Measurements from ENCODE around the gene GNAT3.

Gene GNAT3

GRCh38 chr7:80427218-80427617 is 84.6 kb downstream of the GNAT3 start:
- no peak overlapping the region for H3K27ac ChIP-seq (ENCODE audit: extremely low read depth, low read depth, low read length)
- H3K4me1 ChIP-seq (ENCODE audit: control insufficient read depth, insufficient read depth, low read length) = no peaks in the 10 kb centered on the region
- no peak for TF ChIP-seq ZNF23 (tag by site-specific recombination; IDR thresholded peaks at IDR 0.05; ENCODE audit: borderline replicate concordance)
- POLR2A ChIA-PET = no interaction called here
- no peaks in the 10 kb centered on the region for H3K36me3 ChIP-seq (ENCODE audit: control insufficient read depth in 2 of 2, insufficient read depth in 1 of 2, low read length in 2 of 2)
- CTCF ChIA-PET = interaction anchor here (0.5 to 3.5 kb wide), 8 partner anchors 14 to 1050 kb away, joined by 3 to 22 read pairs (median 3); no protein-coding TSS in a partner anchor
- H3K4me3 ChIP-seq (ENCODE audit: low read depth, low read length) = no peak overlapping the region
- H3K9me3 ChIP-seq (ENCODE audit: control insufficient read depth, insufficient read depth, low read depth, low read length) = no peaks in the 10 kb centered on the region

DNA sequence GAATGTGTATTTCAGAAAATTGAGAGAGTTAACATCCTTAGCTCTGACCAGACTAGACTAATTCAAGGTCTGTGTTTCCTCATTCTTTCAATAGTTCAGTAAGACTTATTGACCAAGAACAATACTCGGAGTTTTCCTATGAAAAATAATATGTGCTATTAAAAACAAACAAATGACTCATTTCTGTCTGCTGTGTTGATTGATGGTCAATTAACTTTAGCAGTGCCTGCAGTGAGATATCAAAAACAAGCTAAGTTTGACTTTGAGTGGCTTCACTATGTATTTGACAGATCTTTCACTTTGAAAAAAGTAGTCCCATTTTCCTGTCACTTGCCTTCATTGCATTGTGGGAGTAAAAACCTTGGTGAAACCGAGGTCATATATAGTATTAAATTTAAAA is 91.0 kb downstream of the GNAT3 start:
- Histone ChIP-seq H3K4me3 (ENCODE audit: low read depth, low read length) (no peak overlapping the region), H3K27ac (ENCODE audit: extremely low read depth, low read depth, low read length) (no peak overlapping the region), H3K9me3 (ENCODE audit: control insufficient read depth, insufficient read depth, low read depth, low read length) (no peaks in the 10 kb centered on the region), H3K4me1 (ENCODE audit: control insufficient read depth, insufficient read depth, low read length) (no peaks in the 10 kb centered on the region), H3K36me3 (ENCODE audit: control insufficient read depth in 2 of 2, insufficient read depth in 1 of 2, low read length in 2 of 2) (no peaks in the 10 kb centered on the region)
- ChIA-PET POLR2A (no interaction called here), CTCF (interaction anchor here (0.6 to 1.1 kb wide), 2 partner anchors 8 to 1058 kb away, joined by 3 to 5 read pairs; no protein-coding TSS in a partner anchor)
- TF ChIP-seq ZNF146 (tag by site-specific recombination; IDR thresholded peaks at IDR 0.05) (no peak), PBX3 (CRISPR knock-in tag; IDR thresholded peaks at IDR 0.05) (no peak), ZNF792 (tag by site-specific recombination; IDR thresholded peaks at IDR 0.05) (no peak), SP2 (tag by site-specific recombination; IDR thresholded peaks at IDR 0.05) (no peak)

- ChIA-PET POLR2A (no interaction called here), CTCF (no interaction called here)
- no peaks in the 10 kb centered on the region for H3K9me3 ChIP-seq (ENCODE audit: control insufficient read depth, insufficient read depth, low read depth, low read length)
- H3K27ac ChIP-seq (ENCODE audit: extremely low read depth, low read depth, low read length) = no peak overlapping the region
- TF ChIP-seq ZNF518A (tag by site-specific recombination; conservative IDR thresholded peaks at IDR 0.05; ENCODE audit: low read depth) = no peak
- no peak for TF ChIP-seq OSR2 (tag by site-specific recombination; IDR thresholded peaks at IDR 0.05)
- TF ChIP-seq ZNF362 (tag by site-specific recombination; IDR thresholded peaks at IDR 0.05) = no peak
- TF ChIP-seq ZNF768 (tag by site-specific recombination; IDR thresholded peaks at IDR 0.05) = no peak
- TF ChIP-seq PATZ1 (tag by site-specific recombination; IDR thresholded peaks at IDR 0.05) = no peak
- TF ChIP-seq ZNF174 (tag by site-specific recombination; IDR thresholded peaks at IDR 0.05) = no peak
- no peak for TF ChIP-seq KLF1 (tag by site-specific recombination; IDR thresholded peaks at IDR 0.05)
- no peak for TF ChIP-seq ZNF777 (tag by site-specific recombination; IDR thresholded peaks at IDR 0.05; ENCODE audit: borderline replicate concordance)
- TF ChIP-seq KLF7 (tag by site-specific recombination; IDR thresholded peaks at IDR 0.05; ENCODE audit: borderline replicate concordance) = no peak
- no peaks in the 10 kb centered on the region for H3K36me3 ChIP-seq (ENCODE audit: control insufficient read depth in 2 of 2, insufficient read depth in 1 of 2, low read length in 2 of 2)
- no peaks in the 10 kb centered on the region for H3K4me1 ChIP-seq (ENCODE audit: control insufficient read depth, insufficient read depth, low read length)
- no peak overlapping the region for H3K4me3 ChIP-seq (ENCODE audit: low read depth, low read length)
Measured at GRCh38 chr7:80417211-80417793, 94.6 kb downstream of the GNAT3 start.
